Measurements from ENCODE around the gene TMCO5A. TPM values are rescaled to one million over a fixed set of nuclear protein-coding genes. Genes with fewer than 3 reads are reported as not detected.

Gene TMCO5A
- total RNA-seq, 4 donors from 2014 or later, result not detected

- no peak overlapping the region for H3K27ac ChIP-seq
- H3K4me3 ChIP-seq, result no peak overlapping the region
- H3K36me3 ChIP-seq, result no peaks in the 10 kb centered on the region
- no peak for DNase-seq (ENCODE audit: low spot score in 2 of 2)
- H3K27me3 ChIP-seq, result no peaks in the 10 kb centered on the region
- no peaks in the 10 kb centered on the region for H3K9me3 ChIP-seq
- TF ChIP-seq CTCF (IDR thresholded peaks at IDR 0.05) (no peak), POLR2A (IDR thresholded peaks at IDR 0.05) (no peak), EP300 (IDR thresholded peaks at IDR 0.05) (no peak), POLR2AphosphoS5 (IDR thresholded peaks at IDR 0.05) (no peak)
- 95% methylated on average over 2 of the region's 2 CpGs for WGBS
- no peaks in the 10 kb centered on the region for H3K4me1 ChIP-seq
These were observed 36.1 kb upstream of the TMCO5A start for GRCh38 chr15:37898362-37898761.

- no peaks in the 10 kb centered on the region for H3K4me1 ChIP-seq
- TF ChIP-seq CTCF (IDR thresholded peaks at IDR 0.05) (no peak), POLR2AphosphoS5 (IDR thresholded peaks at IDR 0.05) (no peak)
- H3K36me3 ChIP-seq, result no peaks in the 10 kb centered on the region
- no peaks in the 10 kb centered on the region for H3K27me3 ChIP-seq
- no peaks in the 10 kb centered on the region for H3K9me3 ChIP-seq
- DNase-seq (ENCODE audit: low spot score in 2 of 2), result no peak
- H3K27ac ChIP-seq, result no peak overlapping the region
- no peak overlapping the region for H3K4me3 ChIP-seq
- 68% methylated on average over 7 of the region's 7 CpGs for WGBS
These were observed 33.9 kb upstream of the TMCO5A start for GRCh38 chr15:37900326-37901221.

GRCh38 chr15:37902126-37902525, 32.3 kb upstream of the TMCO5A start:
- no peaks in the 10 kb centered on the region for H3K36me3 ChIP-seq
- H3K27me3 ChIP-seq, result no peaks in the 10 kb centered on the region
- H3K4me1 ChIP-seq, result no peaks in the 10 kb centered on the region
- H3K4me3 ChIP-seq, result no peak overlapping the region
- no peaks in the 10 kb centered on the region for H3K9me3 ChIP-seq
- no peak for DNase-seq (ENCODE audit: low spot score in 2 of 2)
- no peak overlapping the region for H3K27ac ChIP-seq
- TF ChIP-seq POLR2AphosphoS5 (IDR thresholded peaks at IDR 0.05) (no peak), EP300 (IDR thresholded peaks at IDR 0.05) (no peak), CTCF (IDR thresholded peaks at IDR 0.05) (no peak), POLR2A (IDR thresholded peaks at IDR 0.05) (no peak)

GRCh38 chr15:37903919-37904625, 30.4 kb upstream of the TMCO5A start:
- DNase-seq (ENCODE audit: low spot score in 2 of 2), result no peak
- H3K9me3 ChIP-seq, result no peaks in the 10 kb centered on the region
- TF ChIP-seq POLR2AphosphoS5 (IDR thresholded peaks at IDR 0.05) (no peak), EP300 (IDR thresholded peaks at IDR 0.05) (no peak), CTCF (IDR thresholded peaks at IDR 0.05) (no peak), POLR2A (IDR thresholded peaks at IDR 0.05) (no peak)
- no peaks in the 10 kb centered on the region for H3K36me3 ChIP-seq
- H3K27ac ChIP-seq, result no peak overlapping the region
- H3K4me1 ChIP-seq, result no peaks in the 10 kb centered on the region
- H3K4me3 ChIP-seq, result no peak overlapping the region
- WGBS, result 85% methylated on average over 11 of the region's 11 CpGs
- H3K27me3 ChIP-seq, result no peaks in the 10 kb centered on the region

GRCh38 chr15:37907136-37907535, 27.3 kb upstream of the TMCO5A start:
- H3K27me3 ChIP-seq, result no peaks in the 10 kb centered on the region
- 28% methylated on average over 1 of the region's 1 CpG for WGBS
- no peak overlapping the region for H3K4me3 ChIP-seq
- no peak for DNase-seq (ENCODE audit: low spot score in 2 of 2)
- H3K4me1 ChIP-seq, result no peaks in the 10 kb centered on the region
- no peaks in the 10 kb centered on the region for H3K36me3 ChIP-seq
- TF ChIP-seq POLR2AphosphoS5 (IDR thresholded peaks at IDR 0.05), result no peak
- TF ChIP-seq EP300 (IDR thresholded peaks at IDR 0.05), result no peak
- no peak for TF ChIP-seq POLR2A (IDR thresholded peaks at IDR 0.05)
- TF ChIP-seq CTCF (IDR thresholded peaks at IDR 0.05), result no peak
- no peaks in the 10 kb centered on the region for H3K9me3 ChIP-seq
- no peak overlapping the region for H3K27ac ChIP-seq
